DMS53 treated with DMSO at 0.1 percent for 48 hours (cell line): Measurements from ENCODE around the gene TMBIM6.
"Not testable (repeated sequence)": the region's sequence is repeated elsewhere in the genome, so short reads cannot be mapped to it uniquely, and the experiment has no call there.

Experiments used
- DNase-seq: peaks from one replicate; lab custom pipeline; 2025; ENCODE audit not compliant: unreplicated experiment; lab: John Stamatoyannopoulos, UW

Gene TMBIM6

GRCh38 chr12:49776413-49776812, 35.1 kb downstream of the TMBIM6 start:
- peak; percentile 39 for DNase-seq

- no peak for DNase-seq
These were observed 35.5 kb downstream of the TMBIM6 start for GRCh38 chr12:49776858-49777257.

GRCh38 chr12:49777341-49777740, 36.0 kb downstream of the TMBIM6 start:
- no peak for DNase-seq

GRCh38 chr12:49777800-49778748, 36.7 kb downstream of the TMBIM6 start:
- peak; percentile 49 for DNase-seq

- no peak for DNase-seq
These were observed 38.2 kb downstream of the TMBIM6 start for GRCh38 chr12:49779581-49779980.

GRCh38 chr12:49780914-49781313, 39.6 kb downstream of the TMBIM6 start:
- DNase-seq, result not testable (repeated sequence)

- no peak for DNase-seq
These were observed 42.7 kb downstream of the TMBIM6 start for GRCh38 chr12:49783917-49784676.

GRCh38 chr12:49784756-49785409, 43.5 kb downstream of the TMBIM6 start:
- DNase-seq, result no peak

GRCh38 chr12:49787672-49788071, 46.3 kb downstream of the TMBIM6 start:
- DNase-seq, result no peak

- peak; percentile 26 for DNase-seq
These were observed 48.6 kb downstream of the TMBIM6 start for GRCh38 chr12:49789992-49790391.

- DNase-seq, result no peak
These were observed 49.6 kb downstream of the TMBIM6 start for GRCh38 chr12:49790741-49791555.

GRCh38 chr12:49791700-49792099, 50.3 kb downstream of the TMBIM6 start:
- no peak for DNase-seq

GRCh38 chr12:49792181-49792970, 51.0 kb downstream of the TMBIM6 start:
- no peak for DNase-seq

- DNase-seq, result no peak
These were observed 51.7 kb downstream of the TMBIM6 start for GRCh38 chr12:49792976-49793580.

GRCh38 chr12:49793620-49794019, 52.3 kb downstream of the TMBIM6 start:
- DNase-seq, result no peak

GRCh38 chr12:49794021-49794420, 52.7 kb downstream of the TMBIM6 start:
- DNase-seq, result no peak

GRCh38 chr12:49794811-49795653, 53.7 kb downstream of the TMBIM6 start:
- DNase-seq, result no peak

- no peak for DNase-seq
These were observed 54.3 kb downstream of the TMBIM6 start for GRCh38 chr12:49795654-49796105.
